Stimulated activated CD4-positive, alpha-beta T cell treated with anti-CD3 and anti-CD28 coated beads, Interleukin-12 subunit alpha, Interleukin-12 subunit beta, amount 100 ng/mL, for 4 hours (primary cell): ENCODE measurements around the gene VWDE.

ENCODE experiments used
- DNase-seq: peaks from one replicate; pipeline ENCODE4 v3.0.0-alpha.2; 2020

The VWDE gene

DNA sequence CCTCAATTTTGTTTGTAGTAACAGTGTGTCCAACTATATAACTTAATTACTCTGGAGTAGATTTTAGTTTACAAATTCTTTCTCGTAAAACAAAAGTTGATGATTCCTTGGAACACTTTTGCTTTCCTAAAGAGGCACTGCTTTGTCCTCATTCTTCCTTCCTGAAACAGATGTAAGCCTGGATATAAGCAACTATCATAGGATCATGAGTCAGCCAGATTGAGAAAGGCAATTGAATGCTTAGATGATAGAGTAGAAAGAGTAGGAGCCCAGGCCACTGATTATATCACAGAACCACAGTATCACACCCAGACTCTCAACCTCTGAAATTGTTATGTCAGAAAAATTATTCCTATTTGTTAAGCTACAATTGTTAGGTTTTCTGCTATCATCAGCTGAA, 122.6 kb downstream of the VWDE start:
- DNase-seq = no peak
